HL-60/S4 treated with phorbol 12-myristate 13-acetate at 8.2 ng/mL for 4 days and 3 days (cell line): ENCODE data around the gene DPP9.

Experiments used
- in situ Hi-C: fragments of 300-500 bp; cut with MboI; formaldehyde crosslinking; loops from 2 replicates; pipeline ENCODE4 v1.15.0; 2022; ENCODE audit warnings: low sequenced_read_pairs

Gene DPP9

GRCh38 chr19:4636151-4636717 is 87.4 kb downstream of the DPP9 start:
- in situ Hi-C loops, result no loop called here

GRCh38 chr19:4635754-4636116 is 87.9 kb downstream of the DPP9 start:
- in situ Hi-C loops, result no loop called here

GRCh38 chr19:4633140-4633967 is 90.3 kb downstream of the DPP9 start:
- in situ Hi-C loops, result loop anchor here (5.0 kb wide), 1 partner anchor 56 kb away; no protein-coding TSS in a partner anchor
